ENCODE measurements around the gene EGLN2.
"Not testable (repeated sequence)": the region's sequence is repeated elsewhere in the genome, so short reads cannot be mapped to it uniquely, and the experiment has no call there.

The EGLN2 gene

DNA sequence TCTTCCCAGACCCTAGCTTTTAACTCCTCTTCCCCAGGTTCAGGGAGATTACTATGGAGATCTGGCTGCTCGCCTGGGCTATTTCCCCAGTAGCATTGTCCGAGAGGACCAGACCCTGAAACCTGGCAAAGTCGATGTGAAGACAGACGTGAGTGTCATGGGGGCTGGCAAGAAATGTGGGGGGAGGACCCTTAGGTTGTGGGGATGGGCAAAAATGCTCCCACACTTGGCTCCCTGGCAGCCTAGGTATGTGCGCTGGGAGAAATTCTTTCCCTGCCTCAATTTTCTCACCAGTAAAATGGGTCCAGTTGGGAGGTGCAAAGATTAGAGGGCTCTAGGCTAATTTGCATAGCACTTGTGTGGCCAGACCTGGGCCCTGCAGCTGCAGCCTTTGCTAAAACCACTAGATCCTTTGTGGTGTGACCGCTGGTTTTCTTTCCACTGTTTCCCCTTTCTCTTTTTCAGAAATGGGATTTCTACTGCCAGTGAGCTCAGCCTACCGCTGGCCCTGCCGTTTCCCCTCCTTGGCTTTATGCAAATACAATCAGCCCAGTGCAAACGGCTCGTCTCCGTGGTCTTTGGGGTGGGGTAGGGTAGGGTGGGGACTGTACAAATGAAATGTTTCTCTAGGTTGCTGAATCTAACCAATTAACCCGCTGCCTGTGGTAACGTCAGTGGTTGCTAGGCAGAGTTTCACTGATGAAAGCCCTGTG lies 21.9 kb upstream of the EGLN2 start:
- DNase-seq (ENCODE audit: low read depth), result peak; percentile 89

DNA sequence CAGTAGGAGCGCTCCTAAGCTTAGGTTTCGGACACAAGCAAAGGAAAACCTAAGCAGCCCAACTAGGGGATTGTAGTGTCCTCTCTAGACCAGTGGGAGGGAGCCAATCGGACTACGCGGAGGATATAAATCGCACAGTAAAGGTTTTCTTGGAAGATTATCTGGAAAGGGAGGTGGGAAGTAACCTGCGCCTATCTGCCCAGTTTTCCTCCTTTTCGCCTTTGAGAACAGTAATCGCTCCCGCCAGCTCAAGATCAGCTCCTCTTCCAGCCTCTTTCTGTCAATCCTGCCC lies 21.4 kb upstream of the EGLN2 start:
- DNase-seq (ENCODE audit: low read depth), result no peak

DNA sequence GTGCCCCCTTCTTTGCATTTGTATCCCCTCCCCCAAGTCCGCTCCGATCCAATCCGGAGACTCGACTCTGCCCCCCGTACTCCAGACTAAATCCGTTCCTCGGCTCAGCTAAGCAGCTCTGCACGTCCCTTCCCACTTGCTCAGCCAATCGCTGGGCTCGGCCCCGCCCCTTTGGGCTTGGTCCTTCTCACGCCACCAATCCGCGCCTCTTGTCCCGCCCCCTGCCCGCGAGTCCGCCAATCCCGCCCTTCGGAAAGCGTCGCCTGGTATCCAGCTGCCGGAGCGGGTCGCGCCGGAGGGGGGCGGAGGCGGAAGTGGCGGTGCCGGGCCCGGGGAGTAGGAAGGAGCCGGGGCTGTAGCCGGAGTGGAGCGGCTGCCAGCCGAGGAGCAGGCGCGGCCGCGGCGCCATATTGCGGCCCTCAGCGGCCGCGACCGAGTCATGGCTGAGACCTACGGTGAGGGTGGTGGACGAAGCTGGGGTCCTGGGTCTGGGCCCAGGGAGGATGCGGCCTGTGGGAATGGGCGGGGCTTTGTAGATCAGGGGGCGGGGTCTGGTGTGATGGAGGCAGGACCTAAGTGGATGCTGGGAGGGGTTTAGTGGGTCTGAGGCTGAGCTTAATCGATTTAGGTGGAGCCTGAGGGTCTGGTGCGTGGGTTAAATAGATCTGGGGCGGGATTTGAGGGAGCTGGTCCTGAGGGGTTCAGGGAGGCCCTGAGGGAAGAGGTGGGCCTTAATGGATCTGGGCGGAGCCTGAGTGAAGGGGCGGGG lies 20.9 kb upstream of the EGLN2 start, which contains the start of gene RAB4B:
TSS of gene RAB4B (plus strand) at position 311 of the 769 bp plus-strand sequence. CDS start at position 440, 129 bp downstream.
- DNase-seq (ENCODE audit: low read depth), result peak; percentile 99

DNA sequence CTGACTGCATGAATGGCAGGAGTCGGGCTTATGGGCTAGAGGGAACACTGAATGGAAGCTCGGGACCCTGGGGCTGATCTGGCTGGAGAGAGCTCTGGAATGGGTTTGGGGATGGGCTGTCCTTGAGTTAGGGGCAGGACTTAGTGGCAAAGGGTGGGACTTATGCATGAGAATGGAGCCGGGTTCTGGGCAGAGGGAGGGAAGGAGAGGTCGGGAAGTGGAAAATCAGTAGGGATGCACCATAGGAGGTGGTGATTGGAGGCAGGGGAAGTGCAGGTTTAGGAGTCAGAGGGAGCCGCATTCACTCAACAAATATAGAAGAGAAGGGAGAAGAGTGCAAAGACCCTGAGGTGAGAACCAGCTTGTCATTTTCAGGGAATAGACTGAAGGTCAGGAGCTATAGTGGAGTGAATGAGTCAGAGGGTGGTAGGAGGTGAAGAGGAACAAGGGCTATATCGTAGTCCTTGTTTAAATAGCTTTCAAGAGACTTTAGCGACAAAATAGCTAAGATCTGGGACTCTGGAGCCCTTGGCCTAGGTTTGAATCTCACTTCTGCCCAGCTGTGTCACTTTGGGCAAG lies 20.2 kb upstream of the EGLN2 start:
- DNase-seq (ENCODE audit: low read depth), result peak; percentile 46

DNA sequence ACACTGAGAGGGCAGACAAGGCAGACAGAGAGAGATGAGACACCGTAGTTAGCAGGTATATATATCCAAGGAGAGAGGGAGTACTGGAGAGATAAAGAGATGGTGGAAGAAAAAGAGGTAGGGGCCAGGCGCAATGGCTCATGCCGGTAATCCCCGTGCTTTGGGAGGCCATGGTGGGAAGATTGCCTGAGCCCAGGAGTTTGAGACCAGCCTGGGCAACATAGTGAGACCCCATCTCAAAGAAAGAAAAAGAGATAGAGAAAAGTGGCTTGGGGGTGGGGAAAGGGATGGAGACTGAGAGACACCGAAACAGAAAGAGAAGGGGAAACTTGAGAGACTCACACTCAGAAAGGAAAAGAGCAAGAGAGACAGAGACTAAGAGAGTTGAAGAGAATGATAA lies 18.4 kb upstream of the EGLN2 start:
- no peak for DNase-seq (ENCODE audit: low read depth)

DNA sequence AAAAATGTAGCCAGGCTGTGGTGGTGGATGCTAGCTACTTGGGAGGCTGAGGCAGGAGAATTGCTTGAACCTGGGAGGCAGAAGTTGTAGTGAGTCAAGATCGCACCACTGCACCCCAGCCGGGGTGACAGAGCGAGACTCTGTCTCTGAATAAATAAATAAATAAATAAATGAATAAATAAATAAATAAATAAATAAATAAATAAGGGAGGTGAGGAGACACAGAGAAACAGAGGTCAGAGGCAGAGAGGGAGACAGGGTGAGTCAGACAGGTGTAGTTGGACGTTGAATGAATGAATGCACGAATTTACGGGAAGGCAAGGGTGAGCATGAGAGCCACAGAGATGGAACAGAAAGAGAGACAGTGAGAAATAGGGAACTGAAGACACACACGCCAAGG lies 17.9 kb upstream of the EGLN2 start:
- no peak for DNase-seq (ENCODE audit: low read depth)

- no peak for DNase-seq (ENCODE audit: low read depth)
Observed at GRCh38 chr19:40783711-40784110, 15.3 kb upstream of the EGLN2 start.

GRCh38 chr19:40784146-40784545 lies 14.8 kb upstream of the EGLN2 start:
- not testable (repeated sequence) for DNase-seq (ENCODE audit: low read depth)

DNA sequence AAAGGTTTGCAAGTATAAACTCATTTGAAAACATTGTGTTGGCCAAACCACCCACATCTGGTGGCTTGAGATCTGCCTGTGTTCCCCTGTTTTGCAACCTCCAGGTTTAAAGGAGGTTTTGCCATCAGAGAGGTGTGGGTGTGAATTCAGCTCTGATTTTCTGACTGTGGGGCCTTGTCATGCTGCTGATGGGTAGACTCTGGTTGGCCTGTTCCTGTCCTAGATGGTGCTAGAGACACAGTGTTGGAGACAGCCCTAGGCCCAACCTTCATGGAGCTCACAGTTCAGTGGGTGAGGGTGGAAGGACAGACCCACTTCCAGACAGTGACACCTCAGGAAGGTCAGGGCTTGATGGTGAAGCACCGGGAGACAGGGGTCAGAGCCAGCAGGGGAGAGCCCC lies 13.5 kb upstream of the EGLN2 start:
- DNase-seq (ENCODE audit: low read depth), result no peak

DNA sequence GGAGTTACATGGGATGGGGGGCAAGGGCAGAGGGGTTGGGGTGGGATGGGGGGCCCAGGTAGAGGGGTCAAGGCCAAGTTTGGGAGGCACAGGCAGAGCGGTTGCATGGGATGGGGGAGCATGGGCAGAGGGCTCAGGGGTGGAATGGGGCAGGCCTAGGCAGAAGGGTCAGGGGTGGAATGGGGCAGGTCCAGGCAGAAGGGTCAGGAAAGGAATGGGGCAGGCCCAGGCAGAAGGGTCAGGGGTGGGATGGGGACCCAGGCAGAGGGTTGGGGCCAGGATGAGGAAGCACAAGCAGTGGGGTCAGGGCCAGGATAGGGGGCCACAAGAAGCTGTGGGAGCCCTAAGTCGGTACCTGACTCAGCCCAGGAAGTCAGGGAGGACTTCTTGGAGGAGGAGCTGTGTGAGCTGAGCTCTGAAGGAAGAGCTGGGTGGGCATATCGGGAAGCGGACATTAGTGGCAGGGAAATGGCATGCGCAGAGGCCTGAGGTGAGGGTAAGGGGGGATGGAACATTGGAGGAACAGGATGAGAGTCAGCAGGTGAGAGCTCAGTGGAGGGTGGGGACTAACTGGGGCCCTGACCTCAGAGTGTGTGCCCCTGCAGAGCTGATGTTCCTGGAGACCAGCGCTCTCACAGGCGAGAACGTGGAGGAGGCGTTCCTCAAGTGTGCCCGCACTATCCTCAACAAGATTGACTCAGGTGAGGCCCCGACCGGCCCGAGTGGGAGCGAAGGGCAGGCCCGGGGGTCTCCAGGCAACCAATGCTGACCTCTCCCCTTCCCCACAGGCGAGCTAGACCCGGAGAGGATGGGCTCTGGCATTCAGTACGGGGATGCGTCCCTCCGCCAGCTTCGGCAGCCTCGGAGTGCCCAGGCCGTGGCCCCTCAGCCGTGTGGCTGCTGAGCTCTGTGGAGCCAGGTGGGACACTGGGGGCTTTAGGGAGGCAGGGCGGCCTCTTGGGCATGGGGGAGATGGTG lies 12.6 kb upstream of the EGLN2 start:
- DNase-seq (ENCODE audit: low read depth), result no peak

GRCh38 chr19:40791349-40791748 lies 7.6 kb upstream of the EGLN2 start:
- DNase-seq (ENCODE audit: low read depth), result no peak

DNA sequence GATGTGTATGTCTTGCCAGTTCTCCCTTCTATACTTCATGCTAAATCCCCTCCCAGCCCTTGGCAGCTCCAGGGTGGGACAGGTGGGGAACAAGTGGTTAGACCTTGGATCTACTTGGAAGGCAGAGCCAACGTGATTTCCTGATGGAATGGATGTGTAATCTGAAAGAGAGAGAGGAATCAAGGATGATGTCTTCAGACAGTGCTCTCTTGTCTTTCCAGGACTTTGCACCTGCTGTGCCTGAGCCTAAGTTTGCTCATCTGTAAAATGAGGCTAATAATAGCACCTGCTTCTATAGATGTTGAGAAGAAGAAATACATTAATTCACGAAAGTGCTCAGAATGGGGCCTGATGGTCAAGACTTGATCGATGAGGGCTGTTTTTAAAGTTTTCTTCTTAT lies 7.0 kb upstream of the EGLN2 start:
- DNase-seq (ENCODE audit: low read depth), result no peak

- no peak for DNase-seq (ENCODE audit: low read depth)
Observed at GRCh38 chr19:40797166-40797962, 1.6 kb upstream of the EGLN2 start.

DNA sequence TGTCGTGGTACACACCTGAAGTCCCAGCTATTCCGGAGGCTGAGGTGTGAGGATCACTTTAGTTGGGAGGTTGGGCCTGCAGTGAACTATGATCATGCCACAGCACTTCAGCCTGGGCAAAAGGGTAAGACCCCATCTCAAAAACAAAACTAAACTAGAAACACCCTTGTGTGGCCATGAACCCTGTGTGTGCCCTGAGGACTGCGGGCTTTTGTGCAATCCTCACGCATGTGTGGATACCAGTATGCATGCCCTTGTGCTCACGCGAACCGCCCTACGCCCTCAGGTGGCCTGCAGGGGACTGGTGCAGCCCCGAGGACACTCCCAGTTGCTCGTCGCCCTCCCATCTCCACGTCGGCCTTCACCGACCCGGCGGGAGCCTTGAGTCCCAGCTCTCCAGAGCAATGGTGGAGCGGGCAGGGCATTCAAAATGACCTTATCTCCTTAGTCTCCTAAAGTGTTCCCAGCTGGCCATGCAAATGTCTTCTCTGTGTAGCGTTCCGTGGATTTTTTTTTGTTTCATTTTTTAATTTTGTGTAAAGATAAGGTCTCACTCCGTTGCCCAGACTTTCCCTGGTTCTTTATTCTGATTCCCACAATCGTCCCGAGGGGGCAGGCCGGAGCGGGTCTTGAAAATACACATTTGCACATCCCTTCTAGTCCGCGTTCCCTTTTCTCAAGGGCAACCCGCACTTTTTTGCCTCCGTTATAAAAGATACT lies 868 bp upstream of the EGLN2 start:
- peak; percentile 63 for DNase-seq (ENCODE audit: low read depth)

GRCh38 chr19:40799558-40800338 lies 757 bp downstream of the EGLN2 start:
- DNase-seq (ENCODE audit: low read depth), result no peak

GRCh38 chr19:40800339-40800996 lies 1.5 kb downstream of the EGLN2 start:
- DNase-seq (ENCODE audit: low read depth), result no peak

- no peak for DNase-seq (ENCODE audit: low read depth)
Observed at GRCh38 chr19:40800997-40801377, 2.0 kb downstream of the EGLN2 start.

DNA sequence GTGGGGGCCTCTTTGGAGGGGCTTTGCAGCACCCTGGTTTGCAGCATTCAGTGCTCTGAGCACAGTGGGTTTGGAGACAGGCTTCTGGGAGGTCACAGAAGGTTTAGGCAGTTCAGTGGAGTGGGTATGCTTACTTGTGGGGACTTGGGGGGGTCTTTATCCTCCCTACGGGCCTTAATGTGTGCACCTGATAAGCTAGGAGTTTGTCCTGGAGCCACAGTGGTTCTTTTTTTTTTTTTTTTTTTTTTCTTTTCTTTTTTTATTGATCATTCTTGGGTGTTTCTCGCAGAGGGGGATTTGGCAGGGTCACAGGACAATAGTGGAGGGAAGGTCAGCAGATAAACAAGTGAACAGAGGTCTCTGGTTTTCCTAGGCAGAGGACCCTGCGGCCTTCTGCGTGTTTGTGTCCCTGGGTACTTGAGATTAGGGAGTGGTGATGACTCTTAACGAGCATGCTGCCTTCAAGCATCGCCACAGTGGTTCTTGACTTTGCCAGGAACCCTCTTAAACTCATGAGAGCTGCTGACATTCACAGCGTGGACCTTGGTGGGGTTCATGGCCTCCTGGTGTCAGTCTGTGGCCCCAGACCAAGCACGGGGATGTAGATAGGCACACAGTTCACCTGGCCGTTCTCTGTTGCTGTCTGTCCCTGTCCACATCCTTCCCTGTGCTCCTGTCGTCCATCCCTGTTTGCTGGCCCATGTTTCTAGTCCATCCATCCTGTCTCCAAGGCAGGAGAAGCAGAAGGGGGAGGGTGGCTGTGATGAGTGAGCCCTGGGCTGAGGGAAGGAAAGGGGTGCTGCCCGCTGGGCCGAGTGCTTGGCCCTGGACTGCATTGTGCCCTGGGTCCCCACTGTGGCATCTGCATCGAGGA lies 2.7 kb downstream of the EGLN2 start:
- DNase-seq (ENCODE audit: low read depth), result no peak

All from amniotic epithelial cell (primary cell).